Astrocyte (in vitro differentiated cells and primary cell): Measurements from ENCODE around the gene PEX6. TPM values are rescaled to one million over a fixed set of nuclear protein-coding genes. Genes with fewer than 3 reads are reported as not detected.
A peak's percentile ranks its signal among the peaks of the same experiment; 100 is the strongest.
"Not testable (repeated sequence)": the region's sequence is repeated elsewhere in the genome, so short reads cannot be mapped to it uniquely, and the experiment has no call there.

Source experiments
- DNase-seq: peaks from one replicate; pipeline ENCODE4 v3.0.0-alpha.2; 2010; ENCODE audit warnings: low read depth
- FAIRE-seq: peaks from 2 replicates; lab custom pipeline; 2011; peaks lifted over from hg19 to GRCh38; lab: Jason Lieb, UNC
- H2AFZ ChIP-seq: 2 replicates; pipeline ENCODE4 v1.6.0; 2012; ENCODE audit warnings: low read depth, low read length, inconsistent platforms
- H3K27ac ChIP-seq: 2 replicates; pipeline ENCODE4 v1.5.1; 2011; ENCODE audit warnings: low read depth, low read length, inconsistent platforms
- H3K27me3 ChIP-seq: 2 replicates; pipeline ENCODE4 v1.6.0; 2011; ENCODE audit warnings: low read length, inconsistent platforms; ENCODE audit not compliant: insufficient read depth
- H3K36me3 ChIP-seq: 2 replicates; pipeline ENCODE4 v1.5.1; 2011; ENCODE audit warnings: low read length, inconsistent platforms; ENCODE audit not compliant: insufficient read depth
- H3K4me1 ChIP-seq: 2 replicates; pipeline ENCODE4 v1.5.1; 2011; ENCODE audit warnings: low read length, inconsistent platforms; ENCODE audit not compliant: insufficient read depth
- H3K4me2 ChIP-seq: 2 replicates; pipeline ENCODE4 v1.6.0; 2012; ENCODE audit warnings: low read length, inconsistent platforms
- H3K4me3 ChIP-seq: 2 replicates; pipeline ENCODE4 v1.5.1; 2011; ENCODE audit warnings: low read depth, mild to moderate bottlenecking, low read length, inconsistent platforms; ENCODE audit not compliant: insufficient read depth
- H3K79me2 ChIP-seq: 2 replicates; pipeline ENCODE4 v1.6.0; 2012; ENCODE audit warnings: mild to moderate bottlenecking, low read length, inconsistent platforms; ENCODE audit not compliant: insufficient read depth
- H3K9ac ChIP-seq: 2 replicates; pipeline ENCODE4 v1.6.0; 2012; ENCODE audit warnings: mild to moderate bottlenecking, low read length, inconsistent platforms
- H3K9me3 ChIP-seq: 2 replicates; pipeline ENCODE4 v1.5.1; 2012; ENCODE audit warnings: low read depth, mild to moderate bottlenecking, low read length, inconsistent platforms; ENCODE audit not compliant: insufficient read depth
- H4K20me1 ChIP-seq: 2 replicates; pipeline ENCODE4 v1.6.0; 2012; ENCODE audit warnings: low read length, inconsistent platforms; ENCODE audit not compliant: insufficient read depth
- H3K27ac Mint-ChIP-seq: one replicate; pipeline ENCODE4 v1.8.0; 2021; ENCODE audit warnings: mild to moderate bottlenecking, mixed read lengths; ENCODE audit not compliant: unreplicated experiment
- H3K27me3 Mint-ChIP-seq: one replicate; pipeline ENCODE4 v1.8.0; 2021; ENCODE audit warnings: low read depth, mixed read lengths; ENCODE audit not compliant: unreplicated experiment
- H3K36me3 Mint-ChIP-seq: one replicate; pipeline ENCODE4 v1.8.0; 2021; ENCODE audit warnings: low read depth, mixed read lengths; ENCODE audit not compliant: unreplicated experiment
- H3K4me1 Mint-ChIP-seq: one replicate; pipeline ENCODE4 v1.8.0; 2021; ENCODE audit warnings: low read depth, mixed read lengths; ENCODE audit not compliant: unreplicated experiment
- H3K4me3 Mint-ChIP-seq: one replicate; pipeline ENCODE4 v1.8.0; 2021; ENCODE audit warnings: mild to moderate bottlenecking, moderate library complexity, mixed read lengths; ENCODE audit not compliant: unreplicated experiment
- H3K9me3 Mint-ChIP-seq: one replicate; pipeline ENCODE4 v1.8.0; 2021; ENCODE audit warnings: mild to moderate bottlenecking, mixed read lengths; ENCODE audit not compliant: unreplicated experiment
- EZH2 ChIP-seq: IDR thresholded peaks from 2 replicates; pipeline ENCODE4 v1.6.1; 2012; ENCODE audit warnings: mild to moderate bottlenecking, low read length, inconsistent platforms; ENCODE audit not compliant: insufficient read depth
- total RNA-seq: library from RNA; stranded (reverse); gene quantifications from 2 replicates; pipeline ENCODE4 v1.2.1, GENCODE V29; 2021
- TF ChIP-seq, protein P1 (sequence below): IDR thresholded peaks from 2 replicates; pipeline ENCODE4 v1.5.1; 2011; ENCODE audit warnings: low read depth, mild to moderate bottlenecking, inconsistent platforms, low read length, moderate library complexity; ENCODE audit not compliant: insufficient read depth

Gene PEX6
- total RNA-seq, 1 donor from 2014 or later = 22.7 TPM

DNA sequence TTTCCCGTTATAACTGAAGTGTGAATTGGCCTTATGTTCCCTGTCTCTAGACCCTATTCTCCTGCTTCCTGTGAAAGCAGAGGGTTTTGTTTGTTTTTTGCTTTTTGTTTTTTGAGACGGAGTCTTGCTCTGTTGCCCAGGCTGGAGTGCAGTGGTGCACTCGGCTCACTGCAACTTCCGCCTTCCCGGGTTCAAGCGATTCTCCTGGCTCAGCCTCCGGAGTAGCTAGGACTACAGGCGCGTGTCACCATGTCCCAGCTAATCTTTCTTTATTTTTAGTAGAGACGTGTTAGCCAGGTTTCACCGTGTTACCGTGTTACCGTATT lies 19.1 kb downstream of the PEX6 start:
- peak overlapping the region; percentile 47 for H3K4me3 Mint-ChIP-seq
- peaks cover 15% of the 10 kb centered on the region for H3K36me3 Mint-ChIP-seq
- no peaks in the 10 kb centered on the region for H3K4me1 Mint-ChIP-seq
- no peak overlapping the region for H3K27ac Mint-ChIP-seq
- peaks cover 9% of the 10 kb centered on the region for H3K4me1 ChIP-seq
- DNase-seq (no peak), FAIRE-seq (no peak)
- peaks cover 20% of the 10 kb centered on the region for H3K27me3 Mint-ChIP-seq
- peak overlapping the region; percentile 73 for H2AFZ ChIP-seq
- TF ChIP-seq, protein P1, sequence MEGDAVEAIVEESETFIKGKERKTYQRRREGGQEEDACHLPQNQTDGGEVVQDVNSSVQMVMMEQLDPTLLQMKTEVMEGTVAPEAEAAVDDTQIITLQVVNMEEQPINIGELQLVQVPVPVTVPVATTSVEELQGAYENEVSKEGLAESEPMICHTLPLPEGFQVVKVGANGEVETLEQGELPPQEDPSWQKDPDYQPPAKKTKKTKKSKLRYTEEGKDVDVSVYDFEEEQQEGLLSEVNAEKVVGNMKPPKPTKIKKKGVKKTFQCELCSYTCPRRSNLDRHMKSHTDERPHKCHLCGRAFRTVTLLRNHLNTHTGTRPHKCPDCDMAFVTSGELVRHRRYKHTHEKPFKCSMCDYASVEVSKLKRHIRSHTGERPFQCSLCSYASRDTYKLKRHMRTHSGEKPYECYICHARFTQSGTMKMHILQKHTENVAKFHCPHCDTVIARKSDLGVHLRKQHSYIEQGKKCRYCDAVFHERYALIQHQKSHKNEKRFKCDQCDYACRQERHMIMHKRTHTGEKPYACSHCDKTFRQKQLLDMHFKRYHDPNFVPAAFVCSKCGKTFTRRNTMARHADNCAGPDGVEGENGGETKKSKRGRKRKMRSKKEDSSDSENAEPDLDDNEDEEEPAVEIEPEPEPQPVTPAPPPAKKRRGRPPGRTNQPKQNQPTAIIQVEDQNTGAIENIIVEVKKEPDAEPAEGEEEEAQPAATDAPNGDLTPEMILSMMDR = no peak
- no peak for TF ChIP-seq EZH2
- H3K27ac ChIP-seq = no peak overlapping the region
- H3K79me2 ChIP-seq = no peaks in the 10 kb centered on the region
- H3K9me3 ChIP-seq = no peaks in the 10 kb centered on the region
- H3K9ac ChIP-seq = peak overlapping the region; percentile 23
- H3K27me3 ChIP-seq = peaks cover 3% of the 10 kb centered on the region
- H3K4me3 ChIP-seq = peak overlapping the region; percentile 50
- H3K4me2 ChIP-seq = peak overlapping the region; percentile 89
- no peaks in the 10 kb centered on the region for H3K36me3 ChIP-seq
- no peaks in the 10 kb centered on the region for H3K9me3 Mint-ChIP-seq
- H4K20me1 ChIP-seq = no peaks in the 10 kb centered on the region

DNA sequence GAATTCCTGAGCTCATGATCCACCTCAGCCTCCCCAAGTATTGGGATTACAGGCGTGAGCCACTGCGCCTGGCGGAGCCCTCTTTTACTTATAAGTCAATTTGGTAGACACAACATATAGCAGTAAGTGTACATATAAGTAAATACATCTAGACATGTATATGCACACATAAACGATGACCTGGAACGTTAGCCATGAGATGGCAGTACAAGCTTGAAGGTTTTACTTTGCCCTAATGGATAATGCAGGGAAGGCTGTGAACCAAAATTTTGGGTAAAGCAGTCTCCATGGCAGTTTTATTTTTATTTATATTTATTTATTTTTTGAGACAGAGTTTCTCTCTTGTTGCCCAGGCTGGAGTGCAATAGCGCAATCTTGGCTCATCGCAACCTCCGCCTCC lies 20.9 kb downstream of the PEX6 start:
- H3K27ac Mint-ChIP-seq = no peak overlapping the region
- H3K36me3 Mint-ChIP-seq = peaks cover 13% of the 10 kb centered on the region

DNA sequence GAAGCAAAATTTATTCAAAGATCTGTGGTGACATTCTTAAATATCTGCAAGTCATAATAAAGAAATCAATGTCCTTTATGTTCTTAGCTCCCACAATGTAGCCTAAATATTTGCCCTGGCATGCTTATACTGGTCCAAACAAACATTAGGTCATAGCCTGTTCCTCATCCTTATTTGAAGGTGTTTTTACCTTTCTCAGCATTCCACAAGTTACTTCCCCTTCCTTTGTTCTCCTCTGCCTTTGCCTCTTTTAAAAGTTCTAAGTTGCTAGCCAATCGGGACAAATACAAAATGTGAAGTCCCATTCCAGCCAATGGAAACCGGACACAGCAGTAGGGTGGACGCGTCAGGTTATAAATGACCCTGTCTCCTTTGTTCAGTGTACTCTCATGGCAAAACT lies 24.6 kb downstream of the PEX6 start:
- not testable (repeated sequence) for H3K9me3 ChIP-seq, H3K36me3 Mint-ChIP-seq, H3K4me1 Mint-ChIP-seq, H3K9me3 Mint-ChIP-seq, H3K27ac Mint-ChIP-seq, H3K79me2 ChIP-seq, H3K4me3 Mint-ChIP-seq, H3K4me3 ChIP-seq, H3K27me3 ChIP-seq, DNase-seq, H3K36me3 ChIP-seq, H4K20me1 ChIP-seq, H3K4me2 ChIP-seq, FAIRE-seq, H2AFZ ChIP-seq, H3K9ac ChIP-seq, H3K27ac ChIP-seq, H3K27me3 Mint-ChIP-seq, H3K4me1 ChIP-seq

More for the DNA sequence above, 20.9 kb downstream of the PEX6 start:
- H3K27me3 ChIP-seq = peaks cover 3% of the 10 kb centered on the region
- Mint-ChIP-seq H3K9me3 (no peaks in the 10 kb centered on the region), H3K4me3 (no peak overlapping the region), H3K27me3 (peaks cover 20% of the 10 kb centered on the region), H3K4me1 (no peaks in the 10 kb centered on the region)
- no peaks in the 10 kb centered on the region for H3K36me3 ChIP-seq
- H3K9ac ChIP-seq = no peak overlapping the region
- no peak overlapping the region for H2AFZ ChIP-seq
- no peaks in the 10 kb centered on the region for H3K9me3 ChIP-seq
- no peak overlapping the region for H3K4me2 ChIP-seq
- TF ChIP-seq EZH2 = no peak
- TF ChIP-seq, protein P1 = no peak
- no peak for DNase-seq
- FAIRE-seq = no peak
- peaks cover 9% of the 10 kb centered on the region for H3K4me1 ChIP-seq
- no peaks in the 10 kb centered on the region for H4K20me1 ChIP-seq
- no peak overlapping the region for H3K27ac ChIP-seq
- no peaks in the 10 kb centered on the region for H3K79me2 ChIP-seq
- H3K4me3 ChIP-seq = no peak overlapping the region
